IMR-90 (cell line): ENCODE results near the gene TCF7L2. TPM values are rescaled to one million over a fixed set of nuclear protein-coding genes. Genes with fewer than 3 reads are reported as not detected.

ENCODE experiments used
- ATAC-seq: fragments of 200-7000 bp; cut with Tn5 transposase; 2 replicates; pipeline ENCODE4 v1.9.1; 2020; ENCODE audit warnings: low read depth, mild to moderate bottlenecking, moderate library complexity
- BruUV-seq: library from RNA; stranded (reverse); fragments of 400-500 nt; replicated peaks from 2 replicates; lab custom pipeline; 2021; lab: Mats Ljungman, UMichigan
- CTCF ChIA-PET: fragments of 300-600 bp; formaldehyde crosslinking; extraction: SDS; loops from one replicate; lab custom pipeline; 2021; ENCODE audit warnings: antibody characterized with exemption; lab: Yijun Ruan, JAX
- POLR2A ChIA-PET: fragments of 300-600 bp; sonication (Branson Sonifier 250); formaldehyde crosslinking; loops from one replicate; lab custom pipeline; 2022; ENCODE audit warnings: antibody characterized with exemption; ENCODE audit not compliant: unreplicated experiment; lab: Charles Lee
- DNase-seq: peaks from one replicate; pipeline ENCODE4 v3.0.0; 2013
- H2AFZ ChIP-seq: replicated peaks from 2 replicates; pipeline ENCODE3; 2013; ENCODE audit warnings: low read length, mild to moderate bottlenecking; ENCODE audit not compliant: poor library complexity
- H2AK5ac ChIP-seq: 2 replicates; pipeline ENCODE4 v1.6.1; 2013; ENCODE audit warnings: low read depth, low read length, inconsistent platforms
- H2AK9ac ChIP-seq: replicated peaks from 2 replicates; pipeline ENCODE3; 2013; ENCODE audit warnings: mild to moderate bottlenecking, low read depth, low read length, moderate library complexity; ENCODE audit not compliant: poor library complexity
- H2BK120ac ChIP-seq: 2 replicates; pipeline ENCODE4 v1.6.1; 2013; ENCODE audit warnings: low read depth, low read length, inconsistent platforms
- H2BK15ac ChIP-seq: 3 replicates; pipeline ENCODE4 v1.6.1; 2013; ENCODE audit warnings: low read depth, low read length, inconsistent platforms
- H2BK20ac ChIP-seq: 2 replicates; pipeline ENCODE4 v1.6.1; 2013; ENCODE audit warnings: low read depth, mild to moderate bottlenecking, inconsistent platforms, low read length, moderate library complexity
- H2BK5ac ChIP-seq: 2 replicates; pipeline ENCODE4 v1.6.1; 2013; ENCODE audit warnings: mild to moderate bottlenecking, low read depth, low read length, inconsistent platforms; ENCODE audit not compliant: poor library complexity, severe bottlenecking
- H3K14ac ChIP-seq: replicated peaks from 2 replicates; pipeline ENCODE4 v1.6.1; 2013; ENCODE audit warnings: low read depth, low read length, inconsistent platforms
- H3K18ac ChIP-seq: 2 replicates; pipeline ENCODE4 v1.6.1; 2013; ENCODE audit warnings: low read depth, low read length, control low read depth
- H3K23ac ChIP-seq: 2 replicates; pipeline ENCODE4 v1.6.1; 2013; ENCODE audit warnings: low read depth, low read length, inconsistent platforms
- H3K27ac ChIP-seq: 2 replicates; pipeline ENCODE4 v1.5.1; 2013; ENCODE audit warnings: mild to moderate bottlenecking, control low read depth, low read length; ENCODE audit not compliant: insufficient read depth
- H3K27me3 ChIP-seq: 2 replicates; pipeline ENCODE4 v1.6.1; 2013; ENCODE audit warnings: low read length; ENCODE audit not compliant: control insufficient read depth, insufficient read depth
- H3K36me3 ChIP-seq: 2 replicates; pipeline ENCODE4 v1.6.1; 2013; ENCODE audit warnings: low read length, mixed read lengths; ENCODE audit not compliant: control insufficient read depth, insufficient read depth
- H3K4ac ChIP-seq: 2 replicates; pipeline ENCODE4 v1.6.1; 2013; ENCODE audit warnings: low read depth, low read length, inconsistent platforms
- H3K4me1 ChIP-seq: 2 replicates; pipeline ENCODE4 v1.6.1; 2013; ENCODE audit warnings: low read length, mixed read lengths; ENCODE audit not compliant: control insufficient read depth, insufficient read depth
- H3K4me2 ChIP-seq: 2 replicates; pipeline ENCODE4 v1.6.1; 2013; ENCODE audit warnings: low read depth, mild to moderate bottlenecking, control low read depth, low read length, moderate library complexity
- H3K4me3 ChIP-seq: 2 replicates; pipeline ENCODE4 v1.5.1; 2013; ENCODE audit warnings: low read depth, mild to moderate bottlenecking, control low read depth, low read length, moderate library complexity; ENCODE audit not compliant: insufficient read depth
- H3K56ac ChIP-seq: 2 replicates; pipeline ENCODE4 v1.6.1; 2013; ENCODE audit warnings: low read length, inconsistent platforms; ENCODE audit not compliant: insufficient read depth; ENCODE audit errors: extremely low read depth
- H3K79me1 ChIP-seq, 2 experiments: 2 replicates each; pipeline ENCODE4 v1.6.1; 2013; ENCODE audit warnings: low read length in 2 of 2, inconsistent platforms in 1 of 2, low read depth in 1 of 2
- H3K9ac ChIP-seq: 2 replicates; pipeline ENCODE4 v1.6.1; 2013; ENCODE audit warnings: low read depth, low read length, control low read depth
- H3K9me1 ChIP-seq: 2 replicates; pipeline ENCODE4 v1.6.1; 2013; ENCODE audit warnings: low read length, inconsistent platforms; ENCODE audit not compliant: insufficient read depth
- H3K9me3 ChIP-seq: 2 replicates; pipeline ENCODE4 v1.6.1; 2013; ENCODE audit warnings: low read length; ENCODE audit not compliant: control insufficient read depth, insufficient read depth
- H4K20me1 ChIP-seq: 2 replicates; pipeline ENCODE4 v1.6.1; 2013; ENCODE audit warnings: low read length, inconsistent platforms; ENCODE audit not compliant: insufficient read depth
- H4K5ac ChIP-seq: 2 replicates; pipeline ENCODE4 v1.6.1; 2013; ENCODE audit warnings: mild to moderate bottlenecking, low read depth, low read length, control low read depth
- H4K8ac ChIP-seq, 2 experiments: 2 replicates each; pipeline ENCODE4 v1.6.1; 2013; ENCODE audit warnings: low read depth in 2 of 2, low read length in 2 of 2, control low read depth in 1 of 2, inconsistent platforms in 1 of 2
- H4K91ac ChIP-seq: 2 replicates; pipeline ENCODE4 v1.6.1; 2013; ENCODE audit warnings: low read depth, low read length, inconsistent platforms; ENCODE audit not compliant: insufficient read depth
- BHLHE40 ChIP-seq: fragments of 150-350 bp; IDR thresholded peaks from 2 replicates; pipeline ENCODE4 v1.6.1; 2016; ENCODE audit warnings: mild to moderate bottlenecking, low read depth, low read length
- CTCF ChIP-seq: conservative IDR thresholded peaks from 2 replicates; pipeline ENCODE4 v1.5.1; 2012; ENCODE audit warnings: mild to moderate bottlenecking, low read depth, low read length, improper control_type of control experiment
- ELK1 ChIP-seq: fragments of 150-350 bp; IDR thresholded peaks from 2 replicates; pipeline ENCODE4 v1.6.1; 2016; ENCODE audit warnings: low read depth, mild to moderate bottlenecking, low read length, moderate library complexity, borderline replicate concordance
- NFE2L2 ChIP-seq: fragments of 150-350 bp; IDR thresholded peaks from 2 replicates; pipeline ENCODE4 v1.6.1; 2016; ENCODE audit warnings: low read depth, mild to moderate bottlenecking, low read length
- RAD21 ChIP-seq: IDR thresholded peaks from 2 replicates; pipeline ENCODE4 v1.6.1; 2012; ENCODE audit warnings: low read length, improper control_type of control experiment
- RCOR1 ChIP-seq: IDR thresholded peaks from 2 replicates; pipeline ENCODE4 v1.6.1; 2012; ENCODE audit warnings: mild to moderate bottlenecking, low read length, improper control_type of control experiment; ENCODE audit not compliant: insufficient replicate concordance
- USF2 ChIP-seq: fragments of 150-350 bp; IDR thresholded peaks from 2 replicates; pipeline ENCODE4 v1.6.1; 2017; ENCODE audit warnings: mild to moderate bottlenecking, antibody characterized with exemption, low read length, low read depth
- WGBS, 2 experiments: methylation state at CpG; one replicate each; pipeline versions ENCODE4 v1.1.5 to v1.1.7; 2013; ENCODE audit warnings: missing lambda C conversion rate in 2 of 2; ENCODE audit not compliant: insufficient read length in 1 of 2; ENCODE audit errors: extremely low coverage in 2 of 2; 5-methylcytosine and 5-hydroxymethylcytosine counted together
- dilution Hi-C: fragments of 300-500 bp; cut with HindIII; formaldehyde crosslinking; loops from one replicate; pipeline ENCODE4 v1.14.3; 2018; ENCODE audit warnings: low sequenced_read_pairs; ENCODE audit not compliant: unreplicated experiment
- in situ Hi-C: fragments of 300-500 bp; cut with MboI; formaldehyde crosslinking; loops from 3 replicates; pipeline ENCODE4 v1.14.3; 2019; ENCODE audit warnings: low sequenced_read_pairs, inconsistent platforms, mixed read lengths
- intact Hi-C: fragments of 100-400 bp; cut with micrococcal nuclease; formaldehyde crosslinking; loops from 2 replicates; pipeline ENCODE4 v1.10.0; 2022
- polyA plus RNA-seq, 3 experiments: library from polyadenylated mRNA; depleted of rRNA; stranded (reverse); fragments of >200 nt; gene quantifications; 2 replicates each; pipeline ENCODE4 v1.2.3, GENCODE V29; 2012; ENCODE audit warnings: low replicate concordance in 1 of 3
- total RNA-seq: library from RNA; depleted of rRNA; stranded (reverse); fragments of >200 nt; gene quantifications from 2 replicates; pipeline ENCODE4 v1.2.3, GENCODE V29; 2012

The TCF7L2 gene
- total and polyA plus RNA-seq, 2 of the 4 experiments (the other 2 are of a cell fraction), result 1.3 to 12.2 TPM

GRCh38 chr10:112938808-112939482 lies 11.1 kb upstream of the TCF7L2 start:
- H2AFZ ChIP-seq, result no peak overlapping the region
- DNase-seq (no peak), ATAC-seq (no peak)
- no peaks in the 10 kb centered on the region for H3K4me1 ChIP-seq
- H2BK15ac ChIP-seq, result no peak overlapping the region
- ChIA-PET CTCF (no interaction called here), POLR2A (no interaction called here)
- no peak overlapping the region for H3K23ac ChIP-seq
- no peaks in the 10 kb centered on the region for H3K79me1 ChIP-seq
- no peaks in the 10 kb centered on the region; the same call in 1 of the 2 replicates for H3K27me3 ChIP-seq
- intact Hi-C loops (no loop called here), dilution Hi-C loops (no loop called here), in situ Hi-C loops (no loop called here)
- no CpG with 5 or more reads among the region's 6 CpGs for WGBS, 2 experiments
- no peak overlapping the region for H4K91ac ChIP-seq
- H2BK5ac ChIP-seq, result no peak overlapping the region
- peak overlapping the region; percentile 55 for H2AK9ac ChIP-seq
- H2AK5ac ChIP-seq, result no peak overlapping the region
- H2BK20ac ChIP-seq, result no peak overlapping the region
- H3K9ac ChIP-seq, result no peak overlapping the region
- H3K4me3 ChIP-seq, result no peak overlapping the region
- no peak overlapping the region for H3K27ac ChIP-seq
- H3K14ac ChIP-seq, result no peak overlapping the region
- no peaks in the 10 kb centered on the region for H3K9me3 ChIP-seq
- no peaks in the 10 kb centered on the region for H3K36me3 ChIP-seq
- no peak overlapping the region for H3K18ac ChIP-seq
- no peak overlapping the region for H4K5ac ChIP-seq
- no peaks in the 10 kb centered on the region for H4K20me1 ChIP-seq
- BruUV-seq, result no TSS peak
- H3K4ac ChIP-seq, result no peak overlapping the region
- H3K56ac ChIP-seq, result no peak overlapping the region
- no peak overlapping the region for H2BK120ac ChIP-seq
- no peaks in the 10 kb centered on the region for H3K9me1 ChIP-seq
- H4K8ac ChIP-seq, result no peak overlapping the region
- no peak overlapping the region for H3K4me2 ChIP-seq
- TF ChIP-seq RCOR1 (no peak), RAD21 (no peak), NFE2L2 (no peak), BHLHE40 (no peak), USF2 (no peak), CTCF (no peak), ELK1 (no peak)
